GM12892 (cell line): ENCODE results near the gene RASSF3.
A peak's percentile ranks its signal among the peaks of the same experiment; 100 is the strongest.
"Not testable (repeated sequence)": the region's sequence is repeated elsewhere in the genome, so short reads cannot be mapped to it uniquely, and the experiment has no call there.

Experiments
- DNase-seq: peaks from one replicate; pipeline ENCODE4 v3.0.0; 2011; ENCODE audit not compliant: insufficient read length
- FAIRE-seq: peaks from 2 replicates; lab custom pipeline; 2011; peaks lifted over from hg19 to GRCh38; lab: Jason Lieb, UNC
- POLR2A ChIP-seq: IDR thresholded peaks from 2 replicates; pipeline ENCODE4 v1.6.1; 2011; ENCODE audit warnings: low read depth, low read length, control low read depth
- POLR2AphosphoS5 ChIP-seq: IDR thresholded peaks from 2 replicates; pipeline ENCODE4 v1.6.1; 2011; ENCODE audit warnings: low read depth, low read length, control low read depth
- TAF1 ChIP-seq: IDR thresholded peaks from 2 replicates; pipeline ENCODE4 v1.6.1; 2011; ENCODE audit warnings: low read depth, mild to moderate bottlenecking, control low read depth, low read length, borderline replicate concordance

Gene RASSF3

GRCh38 chr12:64624035-64624434 lies 13.7 kb downstream of the RASSF3 start:
- DNase-seq (no peak), FAIRE-seq (no peak)
- no peak for TF ChIP-seq POLR2AphosphoS5

- DNase-seq (no peak), FAIRE-seq (peak; percentile 74)
- no peak for TF ChIP-seq POLR2AphosphoS5
- peak; percentile 38; the same call in 1 of the 2 replicates for TF ChIP-seq POLR2A
Measured at GRCh38 chr12:64625243-64626077, 15.2 kb downstream of the RASSF3 start.

DNA sequence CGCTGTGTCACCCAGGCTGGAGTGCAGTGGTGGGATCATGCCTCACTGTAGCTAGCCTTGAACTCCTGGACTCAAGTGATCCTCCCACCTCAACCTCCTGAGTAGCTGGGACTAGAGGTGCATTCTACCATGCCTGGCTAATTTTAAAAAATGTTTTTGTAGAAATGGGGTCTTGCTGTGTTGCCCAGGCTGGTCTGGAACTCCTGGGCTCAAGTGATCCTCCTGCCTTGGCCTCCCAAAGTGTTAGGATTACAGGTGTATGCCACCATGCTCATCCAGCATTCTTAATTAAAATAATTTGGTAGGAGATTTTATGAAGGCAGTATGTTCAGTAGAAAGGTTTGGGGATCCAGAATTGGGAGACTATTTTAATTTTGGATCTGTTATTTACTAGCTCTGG lies 16.3 kb downstream of the RASSF3 start:
- not testable (repeated sequence) for FAIRE-seq, DNase-seq

GRCh38 chr12:64627771-64628170 lies 17.5 kb downstream of the RASSF3 start:
- TF ChIP-seq POLR2A (no peak), TAF1 (no peak), POLR2AphosphoS5 (no peak)
- FAIRE-seq (no peak), DNase-seq (no peak)

- no peak for DNase-seq
- FAIRE-seq = no peak
- TF ChIP-seq TAF1 (no peak), POLR2AphosphoS5 (no peak), POLR2A (no peak)
Measured at GRCh38 chr12:64631197-64631596, 20.9 kb downstream of the RASSF3 start.

GRCh38 chr12:64633011-64633939 lies 23.0 kb downstream of the RASSF3 start:
- DNase-seq (no peak), FAIRE-seq (peak; percentile 73)
- TF ChIP-seq TAF1 (no peak), POLR2A (no peak), POLR2AphosphoS5 (no peak)

- DNase-seq (no peak), FAIRE-seq (peak; percentile 74)
- TF ChIP-seq POLR2A = no peak
- no peak for TF ChIP-seq TAF1
- no peak for TF ChIP-seq POLR2AphosphoS5
Measured at GRCh38 chr12:64633940-64634337, 23.6 kb downstream of the RASSF3 start.

DNA sequence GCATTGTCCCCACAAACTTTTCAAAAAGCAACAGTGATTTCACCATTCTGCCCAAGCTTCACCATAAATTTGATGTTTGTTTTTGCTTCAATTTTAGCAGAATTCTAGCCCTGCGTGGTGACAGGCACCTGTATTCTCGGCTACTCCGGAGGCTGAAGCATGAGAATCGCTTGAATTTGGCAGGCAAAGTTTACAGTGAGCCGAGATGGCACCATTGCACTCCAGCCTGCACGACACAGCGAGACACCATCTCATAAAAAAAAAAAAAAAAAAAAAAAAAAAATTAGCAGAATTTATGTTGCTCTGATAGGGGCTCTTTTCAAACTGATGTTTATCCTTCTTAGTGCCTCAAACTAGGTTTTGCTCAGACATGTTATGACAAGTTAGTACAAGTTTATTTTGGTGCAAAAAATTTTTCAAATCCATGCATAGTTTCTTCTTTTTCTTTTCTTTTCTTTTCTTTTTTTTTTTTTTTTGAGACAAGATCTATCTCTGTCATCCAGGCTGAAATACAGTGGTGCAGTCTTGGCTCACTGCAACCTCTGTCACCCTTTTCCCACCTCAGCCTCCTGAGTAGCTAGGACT lies 24.3 kb downstream of the RASSF3 start:
- FAIRE-seq (no peak), DNase-seq (no peak)
- TF ChIP-seq POLR2AphosphoS5 (no peak), POLR2A (no peak), TAF1 (no peak)

GRCh38 chr12:64635356-64635998 lies 25.2 kb downstream of the RASSF3 start:
- TF ChIP-seq TAF1 (no peak), POLR2AphosphoS5 (no peak), POLR2A (no peak)
- no peak for DNase-seq
- peak; percentile 21 for FAIRE-seq

GRCh38 chr12:64636856-64637255 lies 26.6 kb downstream of the RASSF3 start:
- TF ChIP-seq POLR2AphosphoS5 (no peak), POLR2A (no peak), TAF1 (no peak)
- FAIRE-seq (no peak), DNase-seq (no peak)

- DNase-seq (no peak), FAIRE-seq (no peak)
- no peak for TF ChIP-seq POLR2A
- no peak for TF ChIP-seq TAF1
- no peak for TF ChIP-seq POLR2AphosphoS5
Measured at GRCh38 chr12:64639466-64639865, 29.2 kb downstream of the RASSF3 start.
